Measurements from ENCODE around the gene TACSTD2.
"Not testable (repeated sequence)": the region's sequence is repeated elsewhere in the genome, so short reads cannot be mapped to it uniquely, and the experiment has no call there.

The TACSTD2 gene

DNA sequence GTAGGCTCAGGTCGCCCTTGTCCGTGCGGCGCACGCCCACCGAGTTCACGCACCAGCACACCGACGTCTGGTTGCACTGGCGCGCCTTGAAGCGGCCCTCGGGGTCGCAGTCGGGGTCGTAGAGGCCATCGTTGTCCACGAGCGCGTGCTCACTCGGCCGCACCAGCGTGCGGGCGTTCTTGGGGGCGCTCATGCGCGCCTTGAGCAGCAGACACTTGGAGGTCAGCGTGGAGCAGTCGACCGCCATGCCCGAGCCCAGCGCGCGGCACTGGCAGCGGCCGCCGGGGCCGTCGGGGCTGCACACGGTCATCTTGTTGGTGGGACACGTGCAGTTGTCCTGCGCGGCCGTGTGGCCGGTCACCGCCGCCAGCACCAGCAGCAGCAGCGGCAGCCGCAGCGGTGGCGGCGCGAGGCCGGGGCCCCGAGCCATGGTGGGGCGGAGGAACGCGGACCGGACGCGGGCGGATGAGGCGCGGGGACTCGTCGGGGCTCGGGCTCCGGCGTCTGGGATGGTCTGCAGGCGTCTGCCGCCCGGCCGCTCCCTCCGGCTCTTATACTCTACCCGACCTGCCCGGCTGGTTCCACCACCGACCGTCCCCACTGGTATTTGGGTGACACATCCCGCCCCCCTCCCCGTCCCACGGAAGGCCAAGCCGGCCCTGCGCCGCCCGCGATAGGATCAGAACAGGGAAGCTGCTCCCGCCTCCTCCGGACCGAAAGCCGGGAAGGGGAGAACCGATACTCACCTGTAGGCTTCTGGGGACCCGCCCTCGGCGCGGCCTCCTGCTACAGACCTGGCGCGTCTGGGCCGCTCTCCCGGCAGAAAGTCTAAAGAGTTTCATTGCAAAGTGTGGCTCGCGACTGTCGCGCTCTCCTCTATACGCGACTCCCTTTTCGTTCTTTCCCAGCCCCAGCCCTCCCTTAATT, at the start of gene TACSTD2:
TSS of gene TACSTD2 (minus strand) at position 526 of the 927 bp plus-strand sequence. CDS start at position 430, 96 bp downstream.
- no peak for DNase-seq

DNA sequence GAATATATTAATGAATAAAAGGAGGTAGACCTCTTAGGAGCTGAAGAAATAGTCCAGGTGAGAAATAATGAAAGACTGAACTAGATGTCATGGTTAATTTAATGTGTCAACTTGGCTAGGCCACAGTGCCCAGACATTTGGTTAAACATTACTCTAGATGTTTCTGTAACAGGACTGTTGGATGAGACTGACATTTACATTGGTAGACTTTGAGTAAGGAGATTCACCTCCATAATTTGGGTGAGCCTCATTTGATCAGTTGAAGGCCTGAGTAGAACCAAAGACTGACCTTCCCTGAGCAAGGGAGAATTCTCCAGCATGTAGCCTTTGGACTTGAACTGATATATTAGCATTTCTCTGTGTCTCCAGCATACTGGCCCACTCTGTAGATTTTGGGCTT, 49.2 kb upstream of the TACSTD2 start:
- no peak for DNase-seq

DNA sequence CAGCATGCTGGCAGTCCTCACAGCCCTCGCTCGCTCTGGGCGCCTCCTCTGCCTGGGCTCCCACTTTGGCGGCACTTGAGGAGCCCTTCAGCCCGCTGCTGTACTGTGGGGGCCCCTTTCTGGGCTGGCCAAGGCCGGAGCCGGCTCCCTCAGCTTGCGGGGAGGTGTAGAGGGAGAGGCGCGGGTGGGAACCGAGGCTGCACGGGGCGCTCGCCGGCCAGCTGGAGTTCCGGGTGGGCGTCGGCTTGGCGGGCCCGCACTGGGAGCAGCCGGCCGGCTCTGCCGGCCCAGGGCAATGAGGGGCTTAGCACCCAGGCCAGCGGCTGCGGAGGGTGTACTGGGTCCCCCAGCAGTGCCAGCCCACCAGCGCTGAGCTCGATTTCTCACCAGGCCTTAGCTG, 46.2 kb upstream of the TACSTD2 start:
- DNase-seq, result not testable (repeated sequence)

- no peak for DNase-seq
Observed at GRCh38 chr1:58622571-58622970, 45.5 kb upstream of the TACSTD2 start.

DNA sequence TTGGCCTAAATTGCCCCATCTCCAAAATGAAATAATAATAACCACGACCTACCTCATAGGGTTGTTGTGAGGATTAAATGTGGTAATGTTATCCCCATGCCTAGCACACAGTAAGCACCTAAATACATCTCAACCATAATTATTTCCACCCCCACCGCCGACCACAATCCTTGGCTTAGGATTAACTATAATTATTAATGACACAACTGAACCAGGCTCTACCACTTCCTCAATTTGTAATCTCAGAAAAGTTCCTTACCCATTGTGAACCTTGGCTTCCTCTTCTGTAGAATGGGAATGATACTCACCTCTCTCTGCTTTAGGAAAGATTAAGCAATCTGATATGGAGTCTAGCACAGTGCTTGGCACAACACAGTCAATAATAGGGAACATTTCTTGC, 44.3 kb upstream of the TACSTD2 start:
- no peak for DNase-seq

DNA sequence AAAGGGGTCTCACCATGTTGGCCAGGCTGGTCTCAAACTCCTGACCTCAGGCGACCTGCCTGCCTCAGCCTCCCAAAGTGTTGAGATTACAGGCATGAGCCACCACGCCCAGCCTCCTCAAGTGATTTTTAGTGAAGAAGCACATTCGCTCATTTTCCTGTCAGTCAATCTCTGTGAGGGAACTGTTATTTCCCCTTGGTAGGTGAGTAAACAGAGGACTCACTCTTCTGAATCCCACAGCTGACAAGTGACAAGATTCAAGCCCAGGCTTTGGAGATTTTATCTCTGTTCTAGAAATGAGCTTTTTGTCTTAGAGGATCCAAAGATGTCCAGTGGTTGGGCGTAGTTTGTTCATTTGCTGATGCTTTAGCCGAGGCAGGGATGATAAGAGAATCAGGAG, 43.9 kb upstream of the TACSTD2 start:
- no peak for DNase-seq

- no peak for DNase-seq
Observed at GRCh38 chr1:58620259-58620658, 43.2 kb upstream of the TACSTD2 start.

GRCh38 chr1:58619286-58620054, 42.4 kb upstream of the TACSTD2 start:
- no peak for DNase-seq

DNA sequence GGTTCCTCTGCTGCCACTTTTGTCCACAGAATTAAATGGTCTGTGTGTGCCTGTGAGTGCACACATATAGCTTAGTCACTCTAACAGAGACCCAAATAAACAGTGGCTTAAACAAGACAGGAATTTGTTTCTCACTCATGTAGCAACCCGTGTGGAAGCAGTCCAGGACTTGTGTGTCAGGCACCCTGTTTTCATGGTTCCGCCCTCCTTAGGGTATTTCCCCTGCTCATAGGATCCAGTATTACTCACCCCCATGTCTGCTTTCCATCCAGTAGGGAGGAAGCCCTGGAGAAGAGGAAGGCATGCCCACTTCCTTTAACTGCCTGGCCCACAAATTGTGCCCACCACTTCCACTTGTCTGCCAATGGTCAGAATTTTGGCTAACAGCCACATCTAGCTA, 41.3 kb upstream of the TACSTD2 start:
- DNase-seq, result peak; percentile 18

- DNase-seq, result no peak
Observed at GRCh38 chr1:58611861-58612385, 34.9 kb upstream of the TACSTD2 start.

DNA sequence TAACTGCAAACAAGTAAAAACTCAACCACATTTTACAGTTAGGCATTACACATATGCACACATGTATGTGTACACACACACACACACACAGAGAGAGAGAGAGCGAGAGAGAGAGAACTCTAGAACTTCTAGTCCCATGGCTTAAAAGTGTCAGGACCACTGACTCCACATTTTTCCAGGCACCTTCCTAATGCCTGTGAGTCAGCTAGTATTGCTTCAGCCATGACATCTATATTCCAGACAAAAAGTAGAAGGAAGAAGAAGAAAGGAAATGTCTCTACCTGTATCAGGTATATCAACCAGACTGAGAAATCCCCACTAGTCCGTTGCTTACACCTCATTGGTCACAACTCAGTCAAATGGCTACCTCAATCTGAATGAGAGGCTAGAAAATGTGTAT, 31.9 kb upstream of the TACSTD2 start:
- DNase-seq, result no peak

- no peak for DNase-seq
Observed at GRCh38 chr1:58608297-58608696, 31.2 kb upstream of the TACSTD2 start.

- DNase-seq, result no peak
Observed at GRCh38 chr1:58607391-58607790, 30.3 kb upstream of the TACSTD2 start.

- DNase-seq, result not testable (repeated sequence)
Observed at GRCh38 chr1:58601921-58602320, 24.9 kb upstream of the TACSTD2 start.

- no peak for DNase-seq
Observed at GRCh38 chr1:58597996-58598395, 20.9 kb upstream of the TACSTD2 start.

- DNase-seq, result no peak
Observed at GRCh38 chr1:58597076-58597475, 20.0 kb upstream of the TACSTD2 start.

DNA sequence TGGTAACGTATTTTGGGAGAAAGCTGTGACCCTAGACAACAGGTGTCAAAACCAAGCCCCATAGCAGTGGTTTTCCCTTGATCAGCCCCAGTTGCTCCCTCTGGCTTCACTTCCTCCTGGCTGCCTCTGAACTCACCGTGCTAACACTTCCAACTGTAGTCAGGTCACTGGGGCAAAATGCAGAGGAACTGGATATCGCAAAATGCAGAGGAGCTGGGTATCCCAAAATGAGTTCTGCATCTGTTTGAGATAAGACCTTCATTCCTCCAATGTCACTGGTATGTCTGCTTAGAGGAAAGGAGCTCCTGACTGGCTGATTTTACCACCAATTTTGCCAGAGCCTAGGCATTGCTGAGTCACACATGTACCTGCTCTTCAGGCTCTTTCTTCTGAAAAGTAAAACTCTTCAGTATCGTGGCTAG, 19.6 kb upstream of the TACSTD2 start:
- no peak for DNase-seq

- DNase-seq, result no peak
Observed at GRCh38 chr1:58594546-58594945, 17.5 kb upstream of the TACSTD2 start.

DNA sequence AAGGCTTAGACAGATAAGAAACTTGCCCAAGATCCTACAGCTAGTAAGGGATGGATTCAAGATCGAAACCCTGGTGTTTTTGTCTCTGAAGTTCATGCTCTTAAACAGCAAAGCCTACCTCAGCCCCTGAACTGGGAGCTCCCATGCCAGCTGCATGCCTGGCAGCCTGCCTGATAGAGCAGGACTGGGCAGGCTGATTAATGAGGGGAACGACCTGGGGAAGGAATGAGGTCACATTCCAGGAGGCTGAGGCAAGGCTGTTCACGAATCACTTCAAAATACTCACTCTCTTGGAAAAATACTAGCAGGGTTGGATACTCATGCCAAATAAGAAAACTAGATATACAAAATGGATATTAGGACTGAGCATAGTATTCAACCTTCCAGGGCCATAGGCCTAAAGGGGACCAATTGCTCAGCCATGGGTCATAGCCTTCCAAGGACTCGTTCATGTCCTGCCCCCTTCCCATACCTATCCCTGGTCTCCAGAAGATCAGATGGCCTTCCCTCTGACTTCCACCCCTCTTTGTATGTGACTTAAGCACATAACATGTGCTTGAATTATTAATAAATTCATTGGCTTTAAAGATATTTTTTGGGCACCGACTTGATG, 15.6 kb upstream of the TACSTD2 start:
- DNase-seq, result no peak

- no peak for DNase-seq
Observed at GRCh38 chr1:58591806-58592205, 14.8 kb upstream of the TACSTD2 start.

GRCh38 chr1:58590019-58590418, 13.0 kb upstream of the TACSTD2 start:
- DNase-seq, result no peak

DNA sequence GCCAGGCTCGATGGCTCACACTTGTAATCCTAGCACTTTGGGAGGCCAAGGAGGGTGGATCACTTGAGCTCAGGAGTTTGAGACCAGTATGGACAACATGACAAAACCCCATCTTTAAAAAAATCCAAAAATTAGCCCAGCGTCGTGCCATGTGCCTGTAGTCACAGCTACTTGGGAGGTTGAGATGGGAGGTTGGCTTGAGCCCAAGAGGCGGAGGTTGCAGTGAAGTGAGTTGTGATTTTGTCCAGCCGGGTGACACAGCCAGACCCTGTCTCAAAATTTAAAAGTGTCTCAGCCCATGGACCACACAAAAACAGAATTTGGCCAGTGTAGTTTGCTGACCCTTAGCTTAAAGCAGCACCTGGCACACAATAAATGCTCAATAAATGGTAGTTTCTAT, 11.3 kb upstream of the TACSTD2 start:
- no peak for DNase-seq

DNA sequence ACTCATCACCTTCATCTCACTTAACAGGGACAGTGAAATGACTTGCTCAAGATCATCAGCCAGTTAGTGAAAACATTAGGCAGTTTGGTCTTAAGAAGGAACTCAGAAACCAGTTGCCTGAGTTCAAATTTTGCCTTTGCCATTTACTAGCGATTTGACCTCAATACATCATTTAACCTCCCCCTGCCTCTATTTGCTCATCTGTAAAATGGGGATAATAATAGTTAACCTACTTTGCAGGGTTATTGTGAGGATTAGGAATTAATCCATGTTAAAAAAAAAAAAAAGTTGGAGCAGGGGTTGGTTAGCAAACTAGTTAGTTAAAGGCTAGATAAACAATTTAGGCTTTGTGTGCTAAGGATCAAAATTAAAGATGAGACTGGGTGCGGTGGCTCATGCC, 10.6 kb upstream of the TACSTD2 start:
- no peak for DNase-seq
